GM18861 (cell line): Measurements from ENCODE around the gene PNPLA6.

ENCODE experiments used
- ATAC-seq: cut with Tn5 transposase; IDR thresholded peaks from one replicate; pipeline ENCODE4 v1.9.1; 2021; ENCODE audit not compliant: unreplicated experiment

The PNPLA6 gene

DNA sequence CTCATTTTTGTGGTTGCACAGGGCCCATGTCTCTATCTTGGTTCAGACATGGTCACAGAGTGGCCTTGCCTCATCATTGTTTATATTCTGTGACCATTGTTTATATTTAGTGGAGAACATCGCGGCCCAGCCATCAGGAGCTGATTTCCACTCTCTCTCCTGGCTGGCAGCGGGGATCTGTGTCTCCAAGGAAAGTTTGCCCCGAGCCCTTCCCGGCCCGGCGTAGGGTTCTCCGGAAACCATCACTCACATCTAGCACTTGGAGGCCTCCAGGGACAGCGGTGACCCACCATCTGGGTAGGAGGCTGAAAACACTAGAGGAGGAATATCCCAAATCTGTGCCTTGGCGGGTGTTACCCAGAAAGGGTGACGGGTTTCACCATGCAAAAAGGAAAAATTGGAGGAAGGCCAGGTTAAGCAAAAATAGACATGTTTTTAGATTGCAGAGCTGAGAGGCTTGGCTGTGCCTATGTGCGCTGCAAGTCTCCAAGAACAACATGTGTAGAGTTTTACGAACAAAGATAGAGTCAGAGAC, 20.3 kb upstream of the PNPLA6 start:
- ATAC-seq: no peak

GRCh38 chr19:7515645-7516151, 19.8 kb upstream of the PNPLA6 start, which contains the start of gene ZNF358:
TSS of gene ZNF358 (plus strand) at chr19:7516103. CDS start at chr19:7519243, 3,140 bp downstream.
- no peak for ATAC-seq

GRCh38 chr19:7516333-7516732, 19.2 kb upstream of the PNPLA6 start:
- no peak for ATAC-seq

GRCh38 chr19:7516878-7517277, 18.6 kb upstream of the PNPLA6 start:
- no peak for ATAC-seq

DNA sequence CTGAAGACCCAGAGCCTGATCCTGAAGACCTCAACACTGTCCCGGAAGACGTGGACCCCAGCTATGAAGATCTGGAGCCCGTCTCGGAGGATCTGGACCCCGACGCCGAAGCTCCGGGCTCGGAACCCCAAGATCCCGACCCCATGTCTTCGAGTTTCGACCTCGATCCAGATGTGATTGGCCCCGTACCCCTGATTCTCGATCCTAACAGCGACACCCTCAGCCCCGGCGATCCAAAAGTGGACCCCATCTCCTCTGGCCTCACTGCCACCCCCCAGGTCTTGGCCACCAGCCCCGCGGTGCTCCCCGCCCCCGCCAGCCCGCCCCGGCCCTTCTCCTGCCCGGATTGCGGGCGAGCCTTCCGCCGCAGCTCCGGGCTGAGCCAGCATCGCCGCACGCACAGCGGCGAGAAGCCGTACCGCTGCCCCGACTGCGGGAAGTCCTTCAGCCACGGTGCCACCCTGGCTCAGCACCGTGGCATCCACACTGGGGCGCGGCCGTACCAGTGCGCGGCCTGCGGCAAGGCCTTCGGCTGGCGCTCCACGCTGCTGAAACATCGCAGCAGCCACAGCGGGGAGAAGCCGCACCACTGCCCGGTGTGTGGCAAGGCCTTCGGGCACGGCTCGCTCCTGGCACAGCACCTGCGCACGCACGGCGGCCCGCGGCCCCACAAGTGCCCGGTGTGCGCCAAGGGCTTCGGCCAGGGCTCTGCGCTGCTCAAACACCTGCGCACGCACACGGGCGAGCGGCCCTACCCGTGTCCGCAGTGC, 16.0 kb upstream of the PNPLA6 start:
- ATAC-seq: no peak

DNA sequence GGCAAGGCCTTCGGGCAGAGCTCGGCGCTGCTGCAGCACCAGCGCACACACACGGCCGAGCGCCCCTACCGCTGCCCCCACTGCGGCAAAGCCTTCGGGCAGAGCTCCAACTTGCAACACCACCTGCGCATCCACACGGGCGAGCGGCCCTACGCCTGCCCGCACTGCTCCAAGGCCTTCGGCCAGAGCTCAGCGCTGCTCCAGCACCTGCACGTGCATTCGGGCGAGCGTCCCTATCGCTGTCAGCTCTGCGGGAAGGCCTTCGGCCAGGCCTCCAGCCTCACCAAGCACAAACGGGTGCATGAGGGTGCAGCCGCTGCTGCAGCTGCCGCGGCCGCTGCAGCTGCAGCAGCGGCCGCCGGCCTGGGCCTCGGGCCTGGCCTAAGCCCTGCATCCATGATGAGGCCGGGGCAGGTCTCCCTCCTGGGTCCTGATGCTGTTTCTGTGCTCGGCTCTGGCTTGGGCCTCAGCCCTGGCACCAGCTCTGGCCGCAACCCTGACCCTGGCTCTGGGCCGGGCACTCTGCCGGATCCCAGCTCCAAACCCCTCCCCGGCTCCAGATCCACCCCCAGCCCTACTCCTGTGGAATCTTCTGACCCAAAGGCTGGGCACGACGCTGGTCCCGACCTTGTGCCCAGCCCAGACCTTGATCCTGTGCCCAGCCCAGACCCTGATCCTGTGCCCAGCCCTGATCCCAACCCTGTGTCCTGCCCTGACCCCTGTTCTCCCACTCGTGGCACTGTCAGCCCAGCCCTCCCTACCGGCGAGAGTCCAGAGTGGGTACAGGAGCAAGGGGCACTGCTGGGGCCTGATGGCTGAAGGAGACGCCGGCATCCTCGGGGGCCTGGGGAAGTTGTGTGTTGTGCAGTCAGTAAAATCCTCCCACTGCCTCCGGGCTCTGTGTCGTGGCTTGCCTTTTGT, 15.1 kb upstream of the PNPLA6 start:
- ATAC-seq: no peak

DNA sequence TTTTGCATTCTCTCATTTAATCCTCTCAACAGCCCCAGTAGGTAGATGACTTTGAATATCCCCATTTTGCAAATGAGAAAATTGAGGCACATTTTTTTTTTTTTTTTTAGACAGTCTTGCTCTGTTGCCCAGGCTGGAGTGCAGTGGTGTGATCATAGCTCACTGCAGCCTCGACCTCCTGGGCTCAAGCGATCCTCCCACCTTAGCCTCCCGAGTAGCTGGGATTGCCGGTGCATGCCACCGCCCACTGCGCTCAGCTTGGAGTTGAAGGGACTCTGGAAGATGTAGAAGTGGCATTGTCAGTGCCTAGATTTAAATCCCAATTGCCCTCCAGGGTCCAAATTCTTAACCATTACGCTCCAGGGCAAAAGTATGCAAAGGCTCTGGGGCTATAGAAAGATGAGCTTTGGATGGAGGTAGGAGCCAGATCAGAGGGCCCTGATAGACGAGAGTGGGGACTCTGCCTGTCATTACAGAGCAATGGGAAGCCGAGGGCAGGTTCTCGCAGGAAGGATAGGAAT, 13.9 kb upstream of the PNPLA6 start:
- no peak for ATAC-seq

GRCh38 chr19:7522072-7522922, 13.2 kb upstream of the PNPLA6 start, which contains the start of gene MCOLN1:
TSS of gene MCOLN1 (plus strand) at chr19:7522624. CDS start at chr19:7522751, 127 bp downstream.
- peak; percentile 79 for ATAC-seq

DNA sequence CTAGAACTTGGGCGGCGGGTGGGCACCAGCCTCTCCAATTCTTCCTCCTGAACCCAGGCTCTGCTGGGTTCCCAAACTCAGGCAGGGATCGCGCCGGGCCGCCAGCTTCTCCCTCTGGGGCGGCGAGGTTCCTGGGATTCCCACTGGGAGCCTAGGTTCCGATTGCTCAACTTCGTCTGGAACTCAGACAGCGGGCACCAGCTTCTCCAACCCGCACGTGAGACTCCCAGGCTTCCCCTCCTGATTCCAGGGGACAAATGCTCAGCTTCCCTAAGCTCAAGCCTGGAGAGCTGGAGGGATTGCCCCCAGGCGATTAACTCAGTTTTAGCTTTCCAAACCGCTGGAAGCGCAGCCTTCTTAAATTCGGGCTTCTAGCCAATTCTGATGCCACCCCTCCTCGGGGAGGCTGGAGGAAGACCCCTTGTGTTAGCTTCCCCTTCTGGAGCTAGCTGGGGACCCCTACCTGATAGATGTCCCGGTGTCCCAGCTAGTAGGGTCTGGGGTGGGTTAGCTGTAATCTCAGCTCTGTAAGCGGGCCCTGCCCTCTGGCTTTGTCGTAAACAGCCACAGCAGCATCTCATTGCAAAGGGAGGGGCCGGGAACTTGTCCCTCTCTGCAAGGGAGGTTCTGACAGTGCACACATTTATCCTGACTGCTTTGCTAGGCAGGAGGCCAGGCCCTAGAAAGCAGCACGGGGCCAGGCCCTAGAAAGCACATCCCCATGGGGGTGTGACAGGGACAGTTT, 12.4 kb upstream of the PNPLA6 start:
- ATAC-seq: no peak

GRCh38 chr19:7524523-7524922, 11.0 kb upstream of the PNPLA6 start:
- no peak for ATAC-seq

DNA sequence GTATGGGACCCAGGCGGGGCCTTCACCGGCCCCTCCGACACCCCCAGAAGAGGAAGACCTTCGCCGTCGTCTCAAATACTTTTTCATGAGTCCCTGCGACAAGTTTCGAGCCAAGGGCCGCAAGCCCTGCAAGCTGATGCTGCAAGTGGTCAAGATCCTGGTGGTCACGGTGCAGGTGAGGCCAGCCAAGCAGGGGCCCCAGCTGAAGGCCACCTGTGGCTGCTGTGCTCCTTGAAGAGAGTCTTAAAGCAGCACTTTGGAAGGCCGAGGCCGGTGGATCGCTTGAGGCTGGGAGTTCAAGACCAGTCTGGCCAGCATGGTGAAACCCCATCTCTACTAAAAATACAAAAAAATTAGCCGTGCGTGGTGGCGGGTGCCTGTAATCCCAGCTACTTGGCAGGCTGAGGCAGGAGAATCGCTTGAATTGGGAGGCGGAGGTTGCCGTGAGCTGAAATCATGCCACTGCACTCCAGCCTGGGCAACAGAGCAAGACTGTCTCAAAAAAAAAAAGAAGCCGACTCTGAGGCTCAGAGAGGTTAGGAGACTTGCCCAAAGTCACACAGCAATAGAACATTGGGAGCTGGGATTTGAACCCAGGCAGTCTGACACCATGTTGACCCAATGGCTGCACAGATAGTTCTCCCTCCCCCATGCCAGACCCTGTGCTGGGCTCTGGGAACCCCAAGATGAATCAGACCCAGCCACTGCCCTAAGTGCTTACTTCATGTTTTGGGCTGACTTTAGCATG, 10.4 kb upstream of the PNPLA6 start:
- no peak for ATAC-seq

DNA sequence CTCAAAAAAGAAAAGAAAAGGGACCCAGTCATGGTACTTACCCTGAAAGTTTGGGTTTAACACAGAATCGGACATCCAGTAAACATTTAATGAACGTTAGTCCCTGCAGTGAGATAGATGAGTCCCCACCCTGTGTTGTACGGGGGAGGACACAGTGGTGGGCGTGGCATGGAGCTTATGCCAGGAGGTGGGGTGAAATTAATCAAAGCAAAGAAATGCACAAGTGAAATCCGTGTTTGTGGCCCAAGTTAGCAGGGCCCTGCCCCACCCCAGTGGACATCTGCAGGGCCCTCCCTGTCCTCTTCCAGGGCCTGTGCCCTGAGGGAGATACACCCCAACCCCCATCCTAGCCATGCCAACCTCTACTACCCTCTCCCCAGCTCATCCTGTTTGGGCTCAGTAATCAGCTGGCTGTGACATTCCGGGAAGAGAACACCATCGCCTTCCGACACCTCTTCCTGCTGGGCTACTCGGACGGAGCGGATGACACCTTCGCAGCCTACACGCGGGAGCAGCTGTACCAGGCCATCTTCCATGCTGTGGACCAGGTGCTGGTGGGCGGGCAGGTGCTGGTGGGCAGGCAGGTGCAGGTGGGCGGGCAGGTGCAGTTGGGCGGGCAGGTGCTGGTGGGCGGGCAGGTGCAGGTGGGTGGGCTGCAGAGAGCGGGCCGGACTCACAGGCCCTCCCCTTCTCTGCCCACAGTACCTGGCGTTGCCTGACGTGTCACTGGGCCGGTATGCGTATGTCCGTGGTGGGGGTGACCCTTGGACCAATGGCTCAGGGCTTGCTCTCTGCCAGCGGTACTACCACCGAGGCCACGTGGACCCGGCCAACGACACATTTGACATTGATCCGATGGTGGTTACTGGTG, 9.2 kb upstream of the PNPLA6 start:
- ATAC-seq: no peak

DNA sequence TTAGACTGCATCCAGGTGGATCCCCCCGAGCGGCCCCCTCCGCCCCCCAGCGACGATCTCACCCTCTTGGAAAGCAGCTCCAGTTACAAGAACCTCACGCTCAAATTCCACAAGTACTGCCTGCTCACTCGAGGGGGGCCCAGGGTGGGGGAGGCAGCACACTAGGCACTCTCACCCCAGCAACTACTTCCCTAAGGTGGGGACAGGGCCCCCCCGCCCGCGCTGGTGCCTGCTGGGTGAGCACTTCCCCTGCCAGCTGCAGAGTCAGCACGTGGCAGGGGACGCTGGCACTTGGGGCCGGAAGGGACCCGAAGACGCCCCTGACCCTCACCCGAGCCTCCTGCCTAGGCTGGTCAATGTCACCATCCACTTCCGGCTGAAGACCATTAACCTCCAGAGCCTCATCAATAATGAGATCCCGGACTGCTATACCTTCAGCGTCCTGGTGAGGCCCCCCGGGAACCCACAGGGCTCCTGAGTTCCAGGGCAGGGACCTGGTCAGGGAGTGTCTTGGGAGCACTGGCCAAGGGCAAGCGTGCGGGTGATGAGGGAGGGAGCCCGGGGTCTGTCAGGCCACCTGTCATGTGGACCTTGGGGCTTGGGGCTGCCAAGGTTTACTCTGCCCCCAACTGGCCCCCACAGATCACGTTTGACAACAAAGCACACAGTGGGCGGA, 7.9 kb upstream of the PNPLA6 start:
- no peak for ATAC-seq

DNA sequence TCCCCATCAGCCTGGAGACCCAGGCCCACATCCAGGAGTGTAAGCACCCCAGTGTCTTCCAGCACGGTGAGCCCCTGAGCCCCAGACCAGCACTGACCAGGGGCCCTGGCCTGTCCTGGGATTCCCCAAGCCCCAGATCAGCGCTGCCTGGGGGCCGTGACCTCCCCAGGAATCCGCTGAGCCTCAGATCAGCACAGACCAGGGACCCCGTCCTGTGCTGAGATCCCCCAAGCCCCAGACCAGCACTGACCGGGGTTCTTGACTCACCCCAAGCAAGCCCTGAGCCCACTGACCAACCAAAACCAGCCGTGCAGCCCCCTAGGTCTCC, 7.4 kb upstream of the PNPLA6 start:
- no peak for ATAC-seq

DNA sequence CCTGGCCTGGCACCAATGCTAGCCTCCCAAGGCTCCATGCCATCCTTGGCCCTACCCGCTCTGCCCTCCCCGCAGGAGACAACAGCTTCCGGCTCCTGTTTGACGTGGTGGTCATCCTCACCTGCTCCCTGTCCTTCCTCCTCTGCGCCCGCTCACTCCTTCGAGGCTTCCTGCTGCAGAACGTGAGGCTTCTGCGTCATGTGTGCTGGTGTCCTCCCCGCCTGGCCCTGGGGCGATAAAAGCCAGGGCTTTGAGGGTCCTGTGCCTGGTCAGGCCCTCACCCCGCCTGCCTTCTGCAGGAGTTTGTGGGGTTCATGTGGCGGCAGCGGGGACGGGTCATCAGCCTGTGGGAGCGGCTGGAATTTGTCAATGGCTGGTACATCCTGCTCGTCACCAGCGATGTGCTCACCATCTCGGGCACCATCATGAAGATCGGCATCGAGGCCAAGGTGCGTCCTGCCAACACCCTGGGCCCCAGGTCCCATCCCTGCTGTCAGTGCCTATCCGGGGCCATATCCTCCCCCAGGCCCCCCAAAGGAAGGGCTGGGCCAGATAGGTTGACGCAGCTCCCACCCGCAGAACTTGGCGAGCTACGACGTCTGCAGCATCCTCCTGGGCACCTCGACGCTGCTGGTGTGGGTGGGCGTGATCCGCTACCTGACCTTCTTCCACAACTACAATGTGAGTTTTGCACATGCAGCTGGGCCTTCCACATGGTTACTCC, 6.8 kb upstream of the PNPLA6 start:
- no peak for ATAC-seq

GRCh38 chr19:7529246-7529600, 6.3 kb upstream of the PNPLA6 start:
- no peak for ATAC-seq
